GM18867 (cell line): ENCODE measurements around the gene MAPK12.
"Not testable (repeated sequence)": the region's sequence is repeated elsewhere in the genome, so short reads cannot be mapped to it uniquely, and the experiment has no call there.

ENCODE experiments used
- ATAC-seq: cut with Tn5 transposase; IDR thresholded peaks from one replicate; pipeline ENCODE4 v1.9.1; 2021; ENCODE audit warnings: mild to moderate bottlenecking, moderate library complexity; ENCODE audit not compliant: unreplicated experiment

Gene MAPK12

DNA sequence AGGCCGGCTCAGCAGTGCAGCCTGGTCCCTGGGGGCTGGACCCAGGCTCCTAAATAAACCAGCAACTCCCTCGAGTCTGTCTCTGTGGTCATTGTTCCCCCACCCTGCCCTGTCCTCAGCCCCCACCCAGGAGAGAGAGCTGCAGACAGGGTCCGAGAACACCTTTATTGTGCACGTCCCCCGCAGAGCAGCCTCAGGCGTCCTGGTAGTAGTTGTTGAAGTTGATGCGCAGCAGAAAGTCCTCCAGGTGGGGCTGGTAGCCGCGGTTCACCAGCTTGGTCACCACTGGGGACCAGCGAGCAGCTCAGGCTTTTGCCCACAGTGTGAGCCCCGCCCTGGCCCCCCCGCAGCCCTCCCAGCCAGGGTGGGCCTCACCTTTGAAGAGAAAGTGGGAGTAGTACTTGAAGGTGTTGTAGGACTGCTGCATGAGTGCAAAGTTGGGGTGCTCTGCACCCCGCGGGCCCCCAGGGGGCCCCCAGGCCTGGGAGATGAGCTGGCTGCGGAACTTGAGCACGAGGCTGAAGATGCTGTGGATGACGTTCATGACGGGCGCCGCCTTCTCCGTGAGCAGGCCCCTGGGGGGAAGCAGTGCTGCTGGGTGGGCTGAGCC, 43.8 kb downstream of the MAPK12 start:
- no peak for ATAC-seq

DNA sequence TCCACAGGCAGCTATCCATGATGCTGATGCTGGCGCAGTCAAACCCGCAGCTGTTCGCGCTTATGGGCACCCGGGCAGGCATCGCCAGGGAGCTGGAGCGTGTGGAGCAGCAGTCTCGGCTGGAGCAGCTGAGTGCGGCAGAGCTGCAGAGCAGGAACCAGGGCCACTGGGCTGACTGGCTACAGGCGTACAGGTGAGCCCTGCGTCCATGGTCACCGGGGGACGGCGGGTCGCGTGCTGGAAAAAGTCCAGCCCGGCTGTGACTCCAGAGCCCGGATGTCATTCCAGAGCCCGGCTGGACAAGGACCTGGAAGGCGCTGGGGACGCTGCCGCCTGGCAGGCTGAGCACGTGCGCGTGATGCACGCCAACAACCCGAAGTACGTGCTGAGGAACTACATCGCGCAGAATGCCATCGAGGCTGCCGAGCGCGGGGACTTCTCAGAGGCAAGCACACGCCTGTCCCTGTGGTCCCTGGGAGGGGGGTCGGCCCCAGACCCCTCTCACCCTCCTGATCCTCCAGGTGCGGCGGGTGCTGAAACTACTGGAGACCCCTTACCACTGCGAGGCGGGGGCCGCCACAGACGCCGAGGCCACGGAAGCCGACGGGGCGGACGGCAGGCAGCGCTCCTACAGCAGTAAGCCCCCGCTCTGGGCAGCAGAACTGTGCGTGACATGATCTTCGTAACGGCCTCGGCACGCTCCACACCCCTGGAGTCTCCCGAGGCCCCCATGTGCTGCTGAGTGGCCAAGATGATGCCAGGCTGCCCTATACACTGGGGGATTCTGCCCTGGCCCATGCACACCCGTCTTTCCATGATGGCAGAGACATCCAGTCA, 44.6 kb downstream of the MAPK12 start:
- ATAC-seq = no peak

DNA sequence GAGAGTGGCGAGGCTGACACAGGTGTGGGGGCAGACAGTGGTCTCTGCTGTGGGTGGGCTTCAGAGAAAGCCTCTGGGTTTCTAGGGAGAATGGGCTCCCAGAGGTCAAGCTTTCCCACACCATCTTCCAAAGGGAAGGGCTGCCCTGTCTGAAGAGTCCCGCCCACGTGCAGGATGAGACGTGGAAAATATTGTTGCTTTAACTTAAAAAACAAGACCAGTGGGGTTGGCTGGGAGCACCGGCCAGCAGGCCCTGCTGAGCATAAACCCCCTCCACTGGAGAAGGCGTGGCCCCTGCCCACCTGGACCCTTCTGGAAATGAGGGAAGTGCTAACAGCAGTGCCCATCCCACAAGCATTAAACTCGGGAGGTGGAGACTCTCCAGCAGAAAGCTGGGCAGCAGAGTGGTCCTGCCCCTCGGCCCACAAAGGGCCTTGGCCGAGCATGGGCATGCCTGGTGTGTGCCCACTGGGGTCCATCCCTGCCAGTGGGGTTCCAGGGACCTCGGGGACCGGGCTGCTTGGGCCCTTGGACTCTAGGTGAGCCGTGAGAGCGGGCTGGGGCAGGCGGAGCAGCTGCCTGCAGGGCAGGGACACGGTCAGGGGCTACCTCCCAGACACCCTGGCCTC, 45.3 kb downstream of the MAPK12 start:
- ATAC-seq = no peak

DNA sequence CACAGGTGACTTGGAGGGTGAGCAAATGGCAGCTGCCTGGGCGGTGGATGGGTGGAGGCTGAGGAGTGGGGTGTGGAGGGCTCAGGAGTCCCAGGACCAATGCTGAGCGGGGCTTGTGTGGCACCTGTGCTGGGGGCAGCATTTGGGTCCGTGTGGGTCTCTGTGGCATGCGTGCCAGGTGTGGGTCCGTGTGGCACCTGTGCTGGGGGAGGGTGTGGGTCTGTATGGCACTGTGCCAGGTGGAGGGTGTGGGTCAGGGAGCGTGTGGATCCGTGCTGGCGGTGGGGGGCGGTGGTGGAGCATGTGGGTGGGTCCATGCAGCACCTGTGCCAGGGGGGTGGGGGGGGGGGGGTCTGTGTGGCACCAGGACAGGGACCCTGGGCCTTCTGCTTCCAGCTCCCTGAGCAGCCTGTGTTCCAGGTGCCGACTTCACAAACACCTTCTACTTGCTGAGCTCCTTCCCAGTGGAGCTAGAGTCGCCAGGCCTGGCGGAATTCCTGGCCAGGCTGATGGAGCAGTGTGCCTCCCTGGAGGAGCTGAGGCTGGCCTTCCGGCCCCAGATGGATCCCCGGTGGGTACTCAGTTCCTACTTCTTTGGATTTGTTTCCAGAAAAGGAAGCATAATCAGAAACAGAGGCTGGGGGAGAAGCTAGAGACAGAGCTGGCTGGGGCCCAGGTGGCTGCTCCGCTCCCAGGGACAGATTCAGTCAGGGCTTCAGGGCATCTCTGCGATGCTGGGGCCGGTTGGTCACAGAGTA, 46.0 kb downstream of the MAPK12 start:
- ATAC-seq = no peak

DNA sequence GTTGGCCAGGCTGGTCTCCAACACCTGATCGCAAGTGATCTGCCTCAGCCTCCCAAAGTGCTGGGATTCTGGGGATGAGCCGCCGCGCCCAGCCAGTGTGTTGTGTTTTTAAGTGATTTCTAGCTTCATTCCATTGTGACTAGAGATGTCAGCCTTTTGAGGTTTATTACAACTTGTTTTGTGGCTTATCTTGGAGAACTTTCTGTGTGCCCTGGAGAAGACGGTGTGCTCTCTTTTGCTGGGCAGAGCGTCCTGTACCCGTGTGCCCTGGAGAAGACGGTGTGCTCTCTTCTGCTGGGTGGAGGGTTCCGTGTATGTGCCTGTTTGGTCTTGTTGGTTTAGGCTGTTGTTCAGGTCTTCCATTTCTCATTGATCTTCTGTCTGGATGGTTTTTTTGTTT, 48.2 kb downstream of the MAPK12 start:
- no peak for ATAC-seq

DNA sequence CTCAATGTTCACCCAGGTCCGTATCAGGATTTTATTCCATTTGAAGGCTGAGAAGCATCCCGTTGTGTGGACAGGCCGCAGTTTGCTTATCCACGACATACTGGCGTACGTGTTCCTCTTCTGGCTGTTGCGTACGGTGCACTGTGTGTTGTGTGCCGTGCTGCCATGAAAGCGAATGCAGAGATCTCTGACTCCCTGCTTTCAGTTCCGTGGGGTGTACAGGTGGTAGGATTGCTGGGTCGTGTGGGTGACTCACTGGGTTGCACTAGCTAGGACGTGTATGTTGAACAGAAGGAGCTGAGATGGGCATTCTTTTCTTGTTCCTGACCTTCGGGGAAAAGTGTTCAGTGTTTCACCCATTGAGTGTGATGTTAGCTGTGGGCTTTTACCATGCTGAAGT, 50.3 kb downstream of the MAPK12 start:
- no peak for ATAC-seq

DNA sequence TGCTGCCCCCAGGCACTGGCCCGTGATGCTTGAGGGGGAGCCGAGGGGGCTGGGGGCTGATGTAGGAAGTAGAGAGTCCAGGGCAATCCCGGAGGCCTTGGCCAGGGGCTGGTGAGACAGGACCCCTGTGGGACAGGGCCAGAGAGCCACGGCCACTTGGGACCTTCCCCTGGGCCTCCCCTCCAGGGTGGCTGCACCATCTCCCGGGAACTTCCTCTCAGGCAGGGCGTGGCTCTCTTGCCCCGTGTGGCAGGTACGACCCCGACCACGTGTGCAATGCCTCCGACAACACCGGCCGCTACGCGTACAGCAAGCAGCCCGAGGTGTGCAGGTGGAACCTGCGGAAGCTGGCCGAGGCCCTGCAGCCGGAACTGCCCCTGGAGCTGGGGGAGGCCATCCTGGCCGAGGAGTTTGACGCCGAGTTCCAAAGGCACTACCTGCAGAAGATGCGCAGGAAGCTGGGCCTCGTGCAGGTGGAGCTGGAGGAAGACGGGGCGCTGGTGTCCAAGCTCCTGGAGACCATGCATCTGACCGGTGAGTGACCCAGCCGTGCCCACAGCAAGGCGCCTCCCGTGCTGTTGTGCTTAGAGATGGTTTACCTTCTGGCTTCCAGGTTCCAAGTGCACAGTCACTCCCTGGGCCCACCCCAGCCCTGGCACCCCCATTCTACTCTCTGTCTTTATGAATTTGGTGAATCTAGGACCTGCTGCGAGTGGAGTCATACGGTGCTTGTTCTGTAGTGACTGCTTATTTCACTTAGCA, 50.9 kb downstream of the MAPK12 start:
- no peak for ATAC-seq

DNA sequence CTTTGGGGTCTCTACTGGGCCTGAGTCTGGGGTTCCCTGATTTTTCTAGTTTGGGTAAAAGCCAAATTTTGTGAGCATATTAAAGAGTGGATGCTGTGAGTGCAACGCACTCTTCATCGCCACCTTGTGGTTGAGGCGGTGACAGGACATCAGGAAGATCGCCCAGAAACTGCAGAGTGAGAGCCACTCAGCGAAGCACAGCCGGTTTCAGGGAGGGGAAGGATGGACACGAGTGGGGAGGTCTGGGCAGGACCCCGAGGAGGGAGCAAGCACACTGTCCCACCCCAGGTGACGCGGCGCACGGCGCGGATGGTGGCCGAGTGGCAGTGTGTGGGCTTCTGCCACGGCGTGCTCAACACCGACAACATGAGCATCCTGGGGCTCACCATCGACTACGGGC, 51.6 kb downstream of the MAPK12 start:
- no peak for ATAC-seq

DNA sequence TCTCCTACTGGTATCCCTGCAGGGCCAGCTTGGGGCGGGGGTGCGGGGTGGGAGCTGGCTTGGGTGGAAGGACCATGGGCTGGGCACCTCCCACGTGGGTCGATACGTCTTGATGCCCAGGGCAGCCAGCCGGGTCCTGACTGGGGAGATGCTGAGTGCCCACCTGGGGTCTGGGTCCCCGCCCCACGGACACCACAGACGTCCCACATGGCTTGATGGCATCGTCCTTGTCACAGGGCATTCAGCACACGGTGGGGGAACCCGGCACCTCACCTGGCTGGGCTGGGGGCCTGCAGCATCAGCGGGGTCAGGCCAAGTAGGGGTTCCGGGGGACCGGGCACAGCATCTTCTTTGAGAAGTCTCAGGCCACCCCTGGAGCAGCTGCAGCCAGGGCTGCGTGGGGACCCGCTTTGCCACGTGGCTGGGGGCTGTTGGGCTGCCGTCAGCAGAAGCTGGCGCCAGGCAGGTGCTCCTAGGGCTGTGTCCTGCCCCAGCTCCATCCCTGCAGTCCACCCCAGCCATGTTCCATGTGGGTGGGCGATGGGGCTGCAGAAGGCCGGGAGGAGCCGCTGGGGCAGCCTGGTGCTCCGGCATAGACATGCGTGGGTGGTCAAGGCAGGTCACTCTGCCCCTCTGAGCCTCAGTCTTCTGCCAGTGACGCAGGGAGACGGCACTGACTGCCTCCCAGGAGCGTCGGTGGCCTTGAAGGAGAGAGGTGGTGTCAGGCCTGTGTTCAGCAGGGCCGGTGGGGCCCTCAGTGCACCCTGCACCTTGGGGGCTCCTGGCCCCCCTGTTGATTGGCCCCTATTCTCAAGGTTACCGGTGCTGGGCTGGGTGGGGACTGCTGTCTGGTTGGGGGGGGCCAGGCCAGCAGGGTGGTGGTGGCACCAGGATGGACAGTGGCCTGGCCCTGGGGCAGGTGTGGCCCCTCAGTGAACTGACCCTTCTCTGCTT, 52.3 kb downstream of the MAPK12 start:
- no peak for ATAC-seq

DNA sequence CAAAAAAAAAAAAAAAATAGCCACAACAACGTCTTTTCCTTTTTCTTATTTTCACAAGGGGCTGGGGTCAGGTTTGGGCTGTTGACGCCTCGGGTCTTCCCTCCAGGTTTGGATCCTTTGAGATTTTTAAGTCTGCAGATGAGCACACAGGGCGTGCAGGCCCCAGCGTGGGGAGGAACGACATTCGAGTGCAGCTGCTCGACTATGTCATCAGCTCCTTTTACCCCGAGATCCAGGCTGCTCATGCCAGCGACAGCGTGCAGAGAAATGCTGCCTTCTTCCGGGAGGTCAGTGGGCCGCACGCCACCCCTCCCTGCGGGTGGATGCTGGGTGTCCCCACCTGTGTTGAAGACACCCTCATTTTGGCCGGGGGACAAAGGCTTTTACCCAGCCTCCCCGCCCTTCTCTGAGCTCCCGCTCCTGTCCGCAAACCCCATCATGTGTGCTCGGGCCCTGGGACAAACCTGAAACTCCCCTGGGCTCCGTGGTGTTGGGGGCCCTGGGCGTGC, 53.0 kb downstream of the MAPK12 start:
- no peak for ATAC-seq

DNA sequence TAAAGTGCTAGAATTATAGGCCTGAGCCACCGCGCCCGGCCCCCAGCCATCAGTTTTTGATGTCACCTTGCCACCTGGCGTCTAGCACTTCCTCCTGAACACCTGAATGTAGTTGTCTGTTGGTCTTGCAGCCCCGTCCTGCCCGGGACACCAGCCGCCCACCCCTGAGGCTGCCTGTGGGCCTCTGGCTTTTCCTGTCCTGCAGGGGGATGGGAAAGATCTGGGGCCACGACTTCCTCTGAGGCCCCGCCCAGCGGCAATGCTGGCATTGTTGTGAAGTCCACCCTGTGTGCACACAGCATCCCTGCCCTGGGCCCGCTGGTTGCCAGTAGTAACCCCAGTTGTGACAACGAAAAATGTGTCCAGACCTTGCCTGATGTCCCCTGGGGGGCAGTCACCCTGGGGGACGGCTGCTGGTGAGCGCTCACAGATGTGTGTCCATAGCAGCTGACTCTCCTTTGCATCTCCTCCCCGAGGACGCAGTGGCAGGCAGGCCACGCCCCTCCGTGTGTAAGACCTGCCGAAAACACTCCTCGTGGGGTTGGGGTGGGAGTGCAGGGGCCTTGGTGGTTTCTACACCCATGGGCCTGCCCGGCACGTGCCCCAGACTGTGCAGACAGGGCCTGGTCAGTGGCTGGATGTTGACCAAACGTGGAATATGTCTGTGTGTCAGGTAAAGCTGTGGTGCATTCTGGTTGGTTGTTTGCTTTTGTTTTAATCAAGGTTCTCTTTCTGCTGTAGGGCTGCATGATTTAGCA, 53.9 kb downstream of the MAPK12 start:
- no peak for ATAC-seq

DNA sequence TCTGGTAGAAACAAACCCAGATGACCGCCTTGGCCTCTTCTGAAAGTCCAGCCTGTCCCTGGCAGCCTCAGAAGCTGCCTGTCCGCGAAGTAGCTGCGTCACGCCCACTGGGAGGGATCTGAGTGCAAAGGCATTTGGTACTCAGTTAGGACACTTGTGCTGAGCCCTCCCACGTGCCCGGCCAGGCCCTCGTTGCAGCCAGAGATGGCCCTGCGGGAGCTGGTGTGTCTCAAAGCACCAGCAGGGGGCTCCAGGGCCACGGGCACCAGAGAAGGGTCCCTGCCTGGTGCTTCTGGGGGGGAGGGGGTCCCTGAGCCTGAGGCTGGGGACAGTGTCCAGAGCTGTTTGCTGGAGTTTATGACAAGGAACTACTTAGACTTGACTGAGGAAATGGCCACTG, 54.9 kb downstream of the MAPK12 start:
- no peak for ATAC-seq

DNA sequence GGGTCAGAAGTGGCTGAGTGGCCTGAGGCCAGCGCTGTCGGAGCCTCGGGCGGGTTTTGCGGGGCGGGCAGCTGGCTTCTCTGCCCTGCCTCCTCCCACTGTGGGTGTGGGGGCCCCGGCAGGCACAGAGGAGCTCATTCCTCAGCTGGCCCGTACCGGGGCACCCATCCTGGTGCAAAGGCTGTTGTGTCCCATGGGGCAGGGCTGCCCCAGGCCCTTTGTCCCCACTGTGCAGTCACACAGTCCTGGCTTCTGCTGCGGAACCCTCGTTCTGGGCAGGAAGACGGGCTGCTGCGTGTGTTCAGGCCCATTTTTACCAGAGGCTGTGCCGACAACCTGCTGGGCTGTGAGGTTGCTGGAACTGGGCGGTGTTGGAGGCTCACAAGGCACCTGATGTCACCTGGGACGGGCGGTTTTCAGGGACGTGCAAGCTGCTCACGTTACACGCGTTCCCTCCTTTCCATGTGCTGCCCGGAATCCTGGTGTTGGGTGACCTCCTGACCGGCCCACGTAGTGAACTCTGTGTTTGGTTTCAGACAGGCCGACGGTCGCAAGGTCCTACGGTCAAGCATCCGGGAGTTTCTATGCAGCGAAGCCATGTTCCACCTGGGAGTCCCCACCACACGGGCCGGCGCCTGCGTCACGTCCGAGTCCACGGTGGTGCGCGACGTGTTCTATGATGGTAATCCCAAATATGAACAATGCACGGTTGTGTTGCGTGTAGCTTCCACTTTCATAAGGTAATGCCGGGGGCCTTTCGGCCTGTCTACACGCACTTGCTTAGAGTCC, 55.5 kb downstream of the MAPK12 start:
- no peak for ATAC-seq

DNA sequence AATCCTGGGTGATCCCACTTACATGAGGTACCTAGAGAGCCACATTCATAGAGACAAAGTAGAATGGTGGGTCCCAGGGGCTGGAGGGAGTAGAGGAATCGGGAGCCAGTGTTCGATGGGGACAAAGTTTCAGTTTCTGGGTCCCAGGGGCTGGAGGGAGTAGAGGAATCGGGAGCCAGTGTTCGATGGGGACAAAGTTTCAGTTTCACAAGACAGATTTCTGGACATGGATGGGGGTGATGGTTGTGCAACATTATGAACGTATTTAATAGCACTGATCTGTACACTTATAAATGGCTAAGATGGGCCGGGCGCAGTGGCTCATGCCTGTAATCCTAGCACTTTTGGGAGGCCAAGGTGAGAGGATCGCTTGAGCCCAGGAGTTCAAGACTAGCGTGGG, 56.5 kb downstream of the MAPK12 start:
- not testable (repeated sequence) for ATAC-seq

DNA sequence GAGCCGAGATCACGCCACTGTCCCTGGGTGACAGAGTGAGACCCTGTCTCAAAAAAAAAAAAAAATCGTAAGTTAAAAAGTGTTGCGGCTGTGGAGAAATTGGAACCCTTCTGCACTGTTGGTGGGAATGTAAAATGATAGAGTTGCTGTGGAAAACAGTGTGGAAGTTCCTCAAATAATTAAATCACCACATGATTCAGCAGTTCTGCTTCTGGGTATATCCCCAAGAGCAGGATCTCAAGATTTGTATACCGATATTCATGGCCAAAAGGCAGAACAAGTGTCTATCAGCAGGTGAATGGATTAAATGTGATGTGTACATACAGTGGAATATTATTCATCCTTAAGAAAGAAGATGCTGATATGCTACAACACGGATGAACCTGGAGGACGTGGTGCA, 56.9 kb downstream of the MAPK12 start:
- no peak for ATAC-seq

DNA sequence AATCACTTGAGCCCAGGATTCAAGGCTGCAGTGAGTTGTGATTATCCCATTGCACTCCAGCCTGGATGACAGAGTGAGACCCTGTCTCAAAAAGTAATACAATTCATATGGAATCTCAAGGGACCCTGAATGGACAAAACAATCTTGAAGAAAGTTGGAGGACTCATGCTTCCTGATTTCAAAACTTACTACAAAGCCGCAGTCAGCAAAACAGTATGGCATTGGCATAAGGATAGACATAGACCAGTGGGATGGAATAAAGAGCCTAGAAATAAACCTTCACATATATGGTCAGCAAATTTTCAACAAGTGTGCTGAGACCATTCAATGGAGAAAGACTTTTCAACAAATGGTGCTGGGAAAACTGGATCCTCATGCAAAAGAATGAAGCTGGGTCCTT, 58.2 kb downstream of the MAPK12 start:
- no peak for ATAC-seq
